Glomerular visceral epithelial cell (primary cell): ENCODE data around the gene HNRNPH1.
"Not testable (repeated sequence)": the region's sequence is repeated elsewhere in the genome, so short reads cannot be mapped to it uniquely, and the experiment has no call there.

Experiments
- DNase-seq: peaks from one replicate; pipeline ENCODE4 v3.0.0-alpha.2; 2016; ENCODE audit errors: extremely low spot score

The HNRNPH1 gene

GRCh38 chr5:179623003-179623905 lies at the start of gene HNRNPH1:
TSS of gene HNRNPH1 (minus strand) at chr5:179623671. CDS start at chr5:179623133, 538 bp downstream.
- peak; percentile 100 for DNase-seq

GRCh38 chr5:179668391-179668790 lies 44.9 kb upstream of the HNRNPH1 start:
- no peak for DNase-seq

GRCh38 chr5:179661647-179662046 lies 38.2 kb upstream of the HNRNPH1 start:
- DNase-seq, result not testable (repeated sequence)

GRCh38 chr5:179658179-179658856 lies 34.8 kb upstream of the HNRNPH1 start:
- peak; percentile 26 for DNase-seq

GRCh38 chr5:179657302-179658178 lies 34.1 kb upstream of the HNRNPH1 start:
- not testable (repeated sequence) for DNase-seq

- DNase-seq, result not testable (repeated sequence)
Observed at GRCh38 chr5:179653135-179653534, 29.7 kb upstream of the HNRNPH1 start.

GRCh38 chr5:179650245-179650644 lies 26.8 kb upstream of the HNRNPH1 start:
- DNase-seq, result not testable (repeated sequence)

GRCh38 chr5:179649166-179649703 lies 25.8 kb upstream of the HNRNPH1 start:
- not testable (repeated sequence) for DNase-seq

- no peak for DNase-seq
Observed at GRCh38 chr5:179648410-179648809, 24.9 kb upstream of the HNRNPH1 start.

GRCh38 chr5:179644766-179645165 lies 21.3 kb upstream of the HNRNPH1 start:
- not testable (repeated sequence) for DNase-seq

GRCh38 chr5:179643141-179643920 lies 19.9 kb upstream of the HNRNPH1 start:
- not testable (repeated sequence) for DNase-seq

- DNase-seq, result not testable (repeated sequence)
Observed at GRCh38 chr5:179642626-179643025, 19.2 kb upstream of the HNRNPH1 start.

GRCh38 chr5:179641745-179642144 lies 18.3 kb upstream of the HNRNPH1 start:
- not testable (repeated sequence) for DNase-seq

- not testable (repeated sequence) for DNase-seq
Observed at GRCh38 chr5:179639296-179639695, 15.8 kb upstream of the HNRNPH1 start.

- not testable (repeated sequence) for DNase-seq
Observed at GRCh38 chr5:179634370-179635172, 11.1 kb upstream of the HNRNPH1 start.

GRCh38 chr5:179633501-179634369 lies 10.3 kb upstream of the HNRNPH1 start:
- DNase-seq, result not testable (repeated sequence)

GRCh38 chr5:179624841-179625271 lies 1.4 kb upstream of the HNRNPH1 start:
- no peak for DNase-seq

GRCh38 chr5:179623906-179624741 lies 653 bp upstream of the HNRNPH1 start:
- DNase-seq, result peak; percentile 83
